CD4-positive, alpha-beta T cell treated with Interleukin-21 for 1 hour (primary cell): ENCODE data around the gene SARDH.

Source experiments
- DNase-seq: peaks from one replicate; pipeline ENCODE4 v3.0.0-alpha.2; 2020

The SARDH gene

DNA sequence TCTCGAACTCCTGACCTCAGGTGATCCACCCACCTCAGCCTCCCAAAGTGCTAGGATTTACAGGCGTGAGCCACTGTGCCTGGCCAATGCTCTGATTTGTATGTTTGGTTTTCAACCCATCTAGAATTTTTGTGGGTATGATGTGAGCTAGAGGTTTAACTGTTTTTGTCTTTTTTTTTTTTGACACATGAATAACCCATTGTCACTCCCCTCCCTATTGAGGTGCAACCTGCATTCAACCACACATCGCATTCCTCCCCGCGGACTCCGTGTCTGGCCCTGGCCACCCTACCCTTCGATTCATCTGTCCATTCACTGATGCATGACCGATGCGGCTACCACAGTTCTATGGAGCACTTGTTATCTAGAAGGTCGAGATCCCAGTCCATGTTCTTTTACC lies 119.4 kb downstream of the SARDH start:
- no peak for DNase-seq

DNA sequence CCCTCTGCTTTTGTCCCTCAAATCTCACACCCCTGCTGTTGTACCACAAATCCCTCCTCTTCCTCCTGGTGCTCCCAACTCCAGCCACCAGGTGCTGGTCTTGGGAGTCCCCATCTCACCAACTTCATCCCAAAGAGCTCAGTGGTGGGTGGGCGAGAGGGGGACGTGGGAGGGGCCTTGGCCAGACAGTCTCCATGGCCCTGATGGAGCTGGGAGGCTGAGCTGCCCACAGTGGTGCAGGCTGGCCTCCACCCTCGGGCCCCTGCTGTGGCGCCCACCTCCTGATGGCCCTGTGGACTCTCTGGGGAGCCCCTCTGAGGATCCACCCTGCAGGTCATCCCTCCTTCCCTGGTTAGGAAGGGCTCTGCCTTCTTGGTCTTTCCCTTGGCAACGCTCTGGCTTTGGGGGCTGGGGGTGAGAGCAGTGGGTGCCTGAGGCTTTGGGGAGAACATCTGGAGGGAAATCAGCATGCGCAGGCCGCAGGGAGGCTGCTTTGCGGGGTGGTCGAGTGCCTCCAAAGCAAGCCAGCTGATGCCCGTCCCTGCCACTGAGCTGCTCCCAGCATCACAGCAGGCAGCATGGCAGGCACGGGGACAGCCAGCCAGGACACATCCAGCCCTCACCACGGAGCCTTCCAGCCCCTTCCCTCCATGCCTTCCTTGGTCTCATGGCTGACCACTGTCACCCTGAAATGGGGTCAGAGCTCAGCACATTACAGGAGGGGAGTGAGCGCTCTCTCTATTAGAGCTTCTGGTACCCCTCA lies 121.3 kb downstream of the SARDH start:
- DNase-seq: no peak

GRCh38 chr9:133615606-133616188 lies 122.5 kb downstream of the SARDH start:
- DNase-seq: no peak

DNA sequence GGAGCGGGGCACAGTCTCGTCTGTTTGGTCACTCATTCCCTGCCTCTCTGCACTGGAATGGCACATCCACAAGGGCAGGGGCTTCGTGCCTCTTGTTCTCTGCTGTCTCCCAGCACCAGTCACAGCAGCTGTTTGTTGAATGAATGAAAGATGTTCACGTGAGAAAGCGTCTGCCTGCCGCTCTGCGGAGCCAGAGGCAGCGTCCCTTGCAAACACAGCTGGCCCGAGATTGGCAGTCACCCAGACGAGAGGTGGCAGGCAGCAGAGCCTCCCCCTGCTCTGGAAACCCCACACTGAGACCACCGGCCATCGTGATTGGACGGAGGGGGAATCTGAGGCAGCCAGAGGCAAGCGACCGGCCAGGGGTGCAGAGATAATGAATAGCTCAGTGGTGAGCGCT lies 123.0 kb downstream of the SARDH start:
- DNase-seq: no peak

- no peak for DNase-seq
These were observed 123.5 kb downstream of the SARDH start for GRCh38 chr9:133614678-133615077.

- DNase-seq: no peak
These were observed 124.1 kb downstream of the SARDH start for GRCh38 chr9:133614056-133614455.
